GM18519 (cell line): ENCODE measurements around the gene RNF19B.
"Not testable (repeated sequence)": the region's sequence is repeated elsewhere in the genome, so short reads cannot be mapped to it uniquely, and the experiment has no call there.

Source experiments
- ATAC-seq: cut with Tn5 transposase; IDR thresholded peaks from one replicate; pipeline ENCODE4 v1.9.1; 2021; ENCODE audit warnings: mild to moderate bottlenecking, moderate library complexity; ENCODE audit not compliant: unreplicated experiment, low FRiP score

RNF19B gene

DNA sequence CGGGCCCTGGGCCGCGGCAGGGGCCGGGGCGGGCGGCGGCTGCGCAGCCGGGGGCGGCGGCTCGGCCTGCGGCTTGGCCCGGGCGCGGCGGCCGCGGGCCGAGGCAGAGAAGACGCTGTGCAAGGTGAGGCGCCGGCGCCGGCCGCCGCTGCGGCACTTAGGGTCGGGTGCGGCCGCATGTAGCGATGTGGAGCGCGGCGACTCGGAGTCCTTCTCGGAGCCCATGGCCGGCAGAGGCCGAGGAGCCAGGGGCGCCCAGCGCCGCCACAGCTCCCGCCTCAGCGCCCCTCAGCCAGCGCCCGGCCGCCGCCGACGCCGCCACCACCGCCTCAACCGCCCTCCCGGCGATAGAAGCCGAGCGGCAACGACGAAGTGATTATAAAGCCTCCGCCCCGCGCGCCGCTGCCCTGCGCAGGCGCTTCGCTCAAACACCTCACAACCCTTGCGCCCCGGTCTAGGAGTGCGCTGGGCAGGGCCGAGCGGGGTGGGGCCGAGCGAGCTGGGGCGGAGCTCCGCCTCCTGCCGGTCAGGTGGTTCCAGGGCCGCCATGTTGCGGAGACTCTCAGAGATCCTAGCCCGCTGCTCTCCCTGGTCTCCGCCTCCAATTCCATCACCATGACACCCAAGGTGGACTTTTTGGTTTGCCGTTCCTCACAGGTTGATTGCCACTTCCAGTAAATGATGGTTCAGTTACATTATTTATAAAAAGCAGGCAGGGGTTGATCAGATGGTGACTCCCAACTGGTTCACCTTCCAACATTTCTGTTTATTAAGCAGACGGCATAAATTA lies at the start of gene RNF19B:
TSS of gene RNF19B (minus strand) at position 349 of the 790 bp plus-strand sequence. CDS start at position 225, 124 bp downstream.
- peak; percentile 65 for ATAC-seq

DNA sequence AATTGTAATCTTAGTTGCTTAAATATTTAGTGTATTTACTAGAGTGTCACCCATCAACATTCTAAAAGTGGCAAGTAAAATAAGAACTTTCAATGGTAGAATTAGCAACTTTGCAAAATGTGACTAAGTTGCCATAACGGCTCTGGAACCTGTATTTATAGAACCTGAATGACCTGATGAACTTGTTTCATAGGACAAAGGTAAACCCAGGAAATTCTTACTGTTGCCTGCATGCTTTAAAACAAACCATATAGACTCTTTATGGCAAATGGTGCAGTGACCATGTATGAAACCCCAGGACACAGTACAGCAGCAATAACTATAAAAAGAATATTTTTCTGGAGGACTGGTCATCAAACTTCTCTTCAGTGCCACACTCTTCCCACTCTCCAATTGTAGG lies 49.2 kb upstream of the RNF19B start:
- ATAC-seq: no peak

GRCh38 chr1:33012165-33012564 lies 47.6 kb upstream of the RNF19B start:
- no peak for ATAC-seq

DNA sequence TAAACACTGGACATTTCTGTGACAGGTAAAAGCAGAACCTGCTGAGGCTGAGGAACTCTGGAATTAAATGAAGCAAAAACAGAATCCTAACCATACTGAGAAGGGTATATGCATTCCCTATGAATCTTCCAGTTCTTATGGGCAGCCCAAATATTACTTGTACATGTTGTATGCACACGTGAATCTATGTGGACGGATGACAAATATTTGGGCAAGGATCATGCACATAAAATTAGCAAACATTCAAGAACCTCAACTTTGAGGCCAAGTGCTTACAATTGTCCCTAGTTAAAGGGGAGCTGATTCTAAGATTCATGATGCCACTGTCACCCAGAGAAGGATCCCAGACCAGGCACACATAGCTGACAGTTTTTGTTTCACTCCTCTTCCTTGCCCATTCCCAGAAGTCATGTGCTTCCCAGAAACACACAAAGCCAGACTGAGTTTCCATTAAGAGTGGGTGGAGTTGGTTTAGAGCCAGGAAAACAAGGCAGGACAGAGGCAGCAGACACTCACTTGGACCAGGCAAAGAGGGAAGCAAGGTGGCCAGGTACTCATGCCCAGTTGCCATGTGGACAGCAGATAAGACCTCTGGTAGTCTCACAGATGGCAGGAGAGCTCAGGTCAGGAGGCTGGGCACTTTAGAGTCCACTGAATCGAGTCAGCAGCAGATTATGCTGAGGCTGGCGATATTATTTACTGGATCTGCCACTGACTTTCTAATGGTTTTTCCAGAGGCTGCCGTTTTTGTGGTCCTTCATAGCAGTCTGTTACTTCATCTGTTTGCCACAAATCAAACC lies 46.5 kb upstream of the RNF19B start:
- no peak for ATAC-seq

DNA sequence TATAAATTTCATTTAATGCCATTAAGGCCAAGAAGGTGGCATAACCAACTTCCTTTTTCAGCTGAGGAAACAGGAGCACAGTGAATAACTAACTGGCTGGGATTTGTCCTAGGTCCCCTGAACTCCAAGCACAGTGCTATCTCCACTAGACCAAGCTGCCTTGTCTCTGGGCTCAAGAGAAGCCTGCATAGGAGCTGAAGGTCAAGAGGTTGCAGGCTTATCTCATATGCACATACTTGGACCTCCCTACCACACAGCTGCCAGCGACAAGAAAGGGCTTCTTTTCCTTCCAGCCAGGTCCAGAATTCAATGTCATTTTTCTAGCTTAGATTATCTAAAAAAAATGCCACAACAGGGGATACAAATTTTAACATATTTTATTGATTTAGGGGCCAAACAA lies 45.0 kb upstream of the RNF19B start:
- no peak for ATAC-seq

DNA sequence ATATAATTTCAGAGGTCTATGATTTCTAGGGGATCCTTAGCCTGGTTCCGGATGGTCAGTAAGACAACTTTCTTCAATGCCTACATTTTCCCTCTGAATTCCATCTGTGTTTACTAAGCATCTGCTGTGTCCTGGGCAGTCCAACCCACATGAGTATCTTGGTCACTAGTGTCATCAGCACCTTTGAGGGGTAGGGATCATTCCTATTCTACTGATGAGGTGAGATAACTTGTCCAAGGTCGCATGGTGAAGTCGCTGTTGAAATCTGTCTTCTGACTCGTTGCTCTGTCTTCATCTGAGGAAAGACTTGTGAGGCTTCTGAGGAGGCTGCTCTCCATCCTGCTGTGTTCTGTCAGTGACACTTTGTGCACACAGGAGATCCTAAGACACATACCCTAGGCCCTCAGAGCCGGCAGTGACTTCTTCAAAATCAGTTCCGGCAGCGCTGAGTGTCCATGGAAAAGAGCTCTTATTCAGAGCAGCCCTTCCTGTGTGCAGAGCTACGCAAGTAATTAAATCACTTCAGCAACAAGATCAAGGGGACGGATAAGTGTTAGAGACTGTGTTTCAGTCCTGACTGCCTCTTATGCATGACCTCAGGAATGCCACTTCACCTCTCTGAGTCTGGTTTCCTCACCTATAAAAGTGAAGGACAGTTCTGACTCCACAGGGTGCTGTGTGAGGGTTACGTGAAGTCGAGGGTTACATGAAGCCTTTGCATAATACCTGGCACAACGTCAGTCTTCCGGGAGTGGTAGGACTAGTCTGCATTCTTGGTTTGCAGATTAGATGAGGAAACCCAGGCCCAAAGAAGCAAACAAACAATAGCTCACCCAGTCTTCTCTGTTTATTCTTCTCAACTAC lies 43.7 kb upstream of the RNF19B start:
- no peak for ATAC-seq

DNA sequence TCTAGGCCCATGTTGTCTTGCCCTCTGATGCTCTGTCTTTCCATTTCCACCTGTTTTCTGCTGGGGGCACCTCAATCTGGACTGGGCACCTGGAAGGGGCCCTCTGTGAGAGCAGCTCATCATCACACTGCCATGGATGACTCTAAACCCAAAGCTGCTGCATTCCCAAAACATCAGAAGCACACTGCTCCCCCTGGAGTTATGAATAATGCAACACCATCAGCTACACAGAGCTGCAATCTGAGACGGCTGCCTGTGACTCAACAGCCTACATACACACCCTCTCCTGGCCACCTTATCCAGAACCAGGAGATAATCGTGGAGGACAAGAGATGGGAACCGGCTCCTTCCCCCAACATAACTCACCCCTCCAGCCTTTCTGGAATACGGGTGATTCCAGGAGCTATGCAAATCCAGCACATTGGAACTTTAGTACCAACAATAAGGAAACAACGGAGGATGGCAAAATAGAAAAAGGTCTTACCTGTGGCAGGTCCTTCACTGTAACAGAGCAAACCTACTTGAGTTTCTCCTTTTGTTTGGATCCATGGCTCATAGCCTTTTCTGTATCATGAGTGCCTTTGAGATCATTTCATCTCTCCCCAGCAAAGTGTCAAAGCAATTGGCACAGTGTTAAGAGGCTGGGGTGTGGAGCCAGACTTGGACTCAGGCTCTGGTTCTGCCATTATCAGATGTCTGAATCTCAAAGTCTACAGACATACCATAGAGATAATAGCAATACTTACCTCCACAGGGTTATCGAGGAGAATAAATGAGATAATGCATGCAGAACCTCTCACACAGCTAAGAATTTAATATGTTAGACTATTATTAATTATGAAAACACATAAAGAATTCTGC lies 42.8 kb upstream of the RNF19B start:
- ATAC-seq: no peak

DNA sequence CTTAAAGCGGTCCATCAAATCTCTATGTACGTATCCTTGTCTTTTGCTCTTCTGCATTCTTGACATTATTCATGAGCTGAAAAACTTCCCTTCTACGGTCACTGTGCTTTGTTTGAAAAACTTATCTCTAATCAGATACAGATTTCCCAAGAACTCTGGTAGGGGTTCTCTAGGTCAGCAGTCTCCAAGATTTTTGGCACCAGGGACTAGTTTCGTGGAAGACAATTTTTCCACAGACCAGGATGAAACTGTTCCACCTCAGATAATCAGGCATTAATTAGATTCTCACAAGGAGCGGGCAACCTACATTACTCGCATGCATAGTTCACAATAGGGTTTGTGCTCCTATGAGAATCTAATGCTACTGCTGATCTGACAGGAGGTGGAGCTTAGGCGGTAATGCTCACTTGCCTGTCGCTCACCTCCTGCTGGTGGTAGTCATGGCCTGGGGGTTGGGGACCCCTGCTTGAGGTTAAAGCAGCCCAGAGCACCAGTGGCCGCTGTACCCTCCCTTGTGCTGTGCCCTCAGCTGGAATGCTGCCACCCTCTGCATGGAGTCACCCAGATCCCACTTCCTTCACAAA lies 41.3 kb upstream of the RNF19B start:
- no peak for ATAC-seq

GRCh38 chr1:33005117-33005837 lies 40.7 kb upstream of the RNF19B start:
- no peak for ATAC-seq

GRCh38 chr1:33004613-33005012 lies 40.0 kb upstream of the RNF19B start:
- no peak for ATAC-seq

- ATAC-seq: no peak
Observed at GRCh38 chr1:33003657-33004056, 39.0 kb upstream of the RNF19B start.

DNA sequence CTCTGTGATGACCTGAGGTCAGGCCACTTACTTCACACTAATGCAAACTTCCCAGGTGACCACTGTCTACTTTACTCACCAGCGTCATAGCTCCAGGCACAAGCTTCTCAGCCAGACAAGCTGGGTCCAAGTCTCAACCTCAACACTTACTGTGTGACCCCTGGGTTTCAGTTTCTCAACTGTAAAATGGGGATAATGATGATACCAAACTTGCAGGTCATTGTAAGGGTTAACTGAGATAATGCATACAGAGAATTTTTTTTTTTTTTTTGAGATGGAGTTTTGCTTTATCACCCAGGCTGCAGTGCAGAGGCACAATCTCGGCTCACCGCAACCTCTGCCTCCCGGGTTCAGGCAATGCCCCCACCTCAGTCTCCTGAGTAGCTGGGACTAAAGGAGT lies 37.4 kb upstream of the RNF19B start:
- no peak for ATAC-seq

GRCh38 chr1:33001282-33001681 lies 36.7 kb upstream of the RNF19B start:
- ATAC-seq: no peak

GRCh38 chr1:33000427-33001026 lies 35.9 kb upstream of the RNF19B start:
- no peak for ATAC-seq

GRCh38 chr1:32998997-32999396 lies 34.4 kb upstream of the RNF19B start:
- no peak for ATAC-seq

- no peak for ATAC-seq
Observed at GRCh38 chr1:32998064-32998463, 33.5 kb upstream of the RNF19B start.

- ATAC-seq: no peak
Observed at GRCh38 chr1:32997381-32997891, 32.8 kb upstream of the RNF19B start.

GRCh38 chr1:32993324-32993636 lies 28.7 kb upstream of the RNF19B start:
- ATAC-seq: not testable (repeated sequence)
